Upper lobe of left lung (tissue), 6 donors: ENCODE measurements around the gene FLRT3. TPM values are rescaled to one million over a fixed set of nuclear protein-coding genes. Genes with fewer than 3 reads are reported as not detected.
A peak's percentile ranks its signal among the peaks of the same experiment; 100 is the strongest.

Experiments used
- ATAC-seq, 2 donors: fragments of 200-7000 bp; cut with Tn5 transposase; one replicate each; pipeline ENCODE4 v1.9.1; 2022; ENCODE audit warnings: mild to moderate bottlenecking in 2 of 2, moderate library complexity in 2 of 2; ENCODE audit not compliant: low FRiP score in 2 of 2
- DNase-seq, 2 donors: peaks; one replicate each; pipeline ENCODE4 v3.0.0-alpha.2; 2019 to 2020
- H3K27ac ChIP-seq, 4 donors: fragments of 200-600 bp; sonication (generic); one replicate each; pipeline ENCODE4 v1.5.1; 2016 to 2019
- H3K27me3 ChIP-seq, 4 donors: fragments of 200-600 bp; sonication (generic); one replicate each; pipeline ENCODE4 v1.5.1; 2017 to 2019
- H3K36me3 ChIP-seq, 4 donors: fragments of 200-600 bp; sonication (generic); one replicate each; pipeline ENCODE4 v1.5.1; 2016 to 2019
- H3K4me1 ChIP-seq, 4 donors: fragments of 200-600 bp; sonication (generic); one replicate each; pipeline ENCODE4 v1.5.1; 2018 to 2019
- H3K4me3 ChIP-seq, 4 donors: fragments of 200-600 bp; sonication (generic); one replicate each; pipeline ENCODE4 v1.5.1; 2017 to 2019; ENCODE audit warnings: mild to moderate bottlenecking in 2 of 4, moderate library complexity in 1 of 4
- H3K9me3 ChIP-seq, 4 donors: fragments of 200-600 bp; sonication (generic); one replicate each; pipeline ENCODE4 v1.5.1; 2018 to 2019
- CTCF ChIP-seq, 6 experiments: fragments of 450-650 bp in 4 of 6; fragments of 200-600 bp in 2 of 6; sonication (generic) in 2 of 6; IDR thresholded peaks; one replicate each; pipeline ENCODE4 v1.5.1; 2016 to 2019; ENCODE audit warnings: antibody characterized with exemption in 6 of 6
- EP300 ChIP-seq, 4 donors: sonication (generic); formaldehyde crosslinking; IDR thresholded peaks; one replicate each; pipeline ENCODE4 v1.5.1; 2017; ENCODE audit warnings: antibody characterized with exemption in 4 of 4, control low read depth in 2 of 4
- POLR2A ChIP-seq, 4 donors: fragments of 450-650 bp; IDR thresholded peaks; one replicate each; pipeline ENCODE4 v1.5.1; 2016 to 2017; ENCODE audit warnings: antibody characterized with exemption in 4 of 4, mild to moderate bottlenecking in 2 of 4
- POLR2AphosphoS5 ChIP-seq, 2 donors: sonication (generic); formaldehyde crosslinking; IDR thresholded peaks; one replicate each; pipeline ENCODE4 v1.5.1; 2017; ENCODE audit warnings: antibody characterized with exemption in 2 of 2
- WGBS, 2 donors: methylation state at CpG; one replicate each; pipeline ENCODE4 v1.1.5; 2017 to 2018; 5-methylcytosine and 5-hydroxymethylcytosine counted together
- total RNA-seq, 6 donors: library from RNA; depleted of rRNA in 4 of 6; stranded (reverse); fragments of >200 nt in 4 of 6; gene quantifications; one replicate each; pipeline versions ENCODE4 v1.1.0 to v1.2.1, GENCODE V29; 2016 to 2021
- donor health status: DM: no; HTN: no; CAD: no; lungs with moderate emphysema.
- donor health status: DM: no; HTN: yes; CAD: no; lungs with severe emphysema.

Gene FLRT3
- total RNA-seq, 6 donors from 2014 or later: 19.2 to 127 (median 57.8) TPM

- 86 to 88% methylated on average over 4 of the region's 4 CpGs for WGBS, 2 donors
- ATAC-seq: no peak
- H3K36me3 ChIP-seq: no peaks in the 10 kb centered on the region
Observed at GRCh38 chr20:14299831-14300230, 37.6 kb downstream of the FLRT3 start.

GRCh38 chr20:14295770-14296309 is 41.6 kb downstream of the FLRT3 start:
- Histone ChIP-seq H3K4me3 (no peak overlapping the region), H3K27me3 (no peaks in the 10 kb centered on the region), H3K9me3 (no peaks in the 10 kb centered on the region), H3K36me3 (no peaks in the 10 kb centered on the region), H3K4me1 (no peaks in the 10 kb centered on the region), H3K27ac (no peak overlapping the region)
- ATAC-seq: no peak
- WGBS, 2 donors: 44 to 48% methylated on average over 3 of the region's 3 CpGs
- TF ChIP-seq POLR2AphosphoS5 (IDR thresholded peaks at IDR 0.05): no peak
- no peak for TF ChIP-seq EP300 (IDR thresholded peaks at IDR 0.05)
- no peak for TF ChIP-seq CTCF (IDR thresholded peaks at IDR 0.05)
- no peak for TF ChIP-seq POLR2A (IDR thresholded peaks at IDR 0.05)
- no peak for DNase-seq

More at GRCh38 chr20:14299831-14300230, 37.6 kb downstream of the FLRT3 start:
- TF ChIP-seq POLR2A (IDR thresholded peaks at IDR 0.05): no peak
- TF ChIP-seq EP300 (IDR thresholded peaks at IDR 0.05): no peak
- TF ChIP-seq CTCF (IDR thresholded peaks at IDR 0.05): no peak
- no peak for TF ChIP-seq POLR2AphosphoS5 (IDR thresholded peaks at IDR 0.05)
- Histone ChIP-seq H3K27ac (no peak overlapping the region), H3K4me1 (no peaks in the 10 kb centered on the region), H3K4me3 (no peak overlapping the region), H3K9me3 (no peaks in the 10 kb centered on the region), H3K27me3 (no peaks in the 10 kb centered on the region)
- no peak for DNase-seq

- no peaks in the 10 kb centered on the region for H3K4me1 ChIP-seq
- no peaks in the 10 kb centered on the region for H3K9me3 ChIP-seq
- no peak for TF ChIP-seq POLR2A (IDR thresholded peaks at IDR 0.05)
- ATAC-seq (peak in 1 of 2 donors; percentile 40), DNase-seq (no peak)
- WGBS, 2 donors: 18 to 25% methylated on average over 2 of the region's 2 CpGs
- H3K27me3 ChIP-seq: no peaks in the 10 kb centered on the region
- H3K4me3 ChIP-seq: no peak overlapping the region
- H3K27ac ChIP-seq: no peak overlapping the region
- no peaks in the 10 kb centered on the region for H3K36me3 ChIP-seq
Observed at GRCh38 chr20:14295238-14295637, 42.2 kb downstream of the FLRT3 start.

- H3K4me3 ChIP-seq: no peak overlapping the region
- no peak for ATAC-seq
- WGBS, 2 donors: 53 to 86% methylated on average over 1 of the region's 1 CpG
Observed at GRCh38 chr20:14291502-14291901, 45.9 kb downstream of the FLRT3 start.

More at GRCh38 chr20:14291502-14291901, 45.9 kb downstream of the FLRT3 start:
- Histone ChIP-seq H3K9me3 (no peaks in the 10 kb centered on the region), H3K4me1 (peaks cover 0 to 3% (median 0%) of the 10 kb centered on the region in 4 donors), H3K27me3 (no peaks in the 10 kb centered on the region), H3K27ac (no peak overlapping the region), H3K36me3 (no peaks in the 10 kb centered on the region)
- DNase-seq: no peak
- TF ChIP-seq POLR2A (IDR thresholded peaks at IDR 0.05) (no peak), CTCF (IDR thresholded peaks at IDR 0.05) (no peak), POLR2AphosphoS5 (IDR thresholded peaks at IDR 0.05) (no peak), EP300 (IDR thresholded peaks at IDR 0.05) (no peak)
